Measurements from ENCODE around the gene UVRAG.

The UVRAG gene

GRCh38 chr11:76047231-76047630 is 232.2 kb downstream of the UVRAG start:
- no peaks in the 10 kb centered on the region for H3K27me3 ChIP-seq (replicated peaks)
- H3K27ac ChIP-seq, result no peak overlapping the region
- DNase-seq, result no peak
- no peak for TF ChIP-seq CTCF (IDR thresholded peaks at IDR 0.05; ENCODE audit: low read depth, low read length, missing control alignments)
- in situ Hi-C loops (cut with HindIII; ENCODE audit: low pct_ligation_motif_present, low sequenced_read_pairs), result no loop called here
- H3K36me3 ChIP-seq (replicated peaks), result no peaks in the 10 kb centered on the region
- no peak overlapping the region for H3K4me3 ChIP-seq (ENCODE audit: low read depth, low read length)

GRCh38 chr11:76047766-76048165 is 232.8 kb downstream of the UVRAG start:
- in situ Hi-C loops (cut with HindIII; ENCODE audit: low pct_ligation_motif_present, low sequenced_read_pairs), result no loop called here
- H3K27ac ChIP-seq, result no peak overlapping the region
- TF ChIP-seq CTCF (IDR thresholded peaks at IDR 0.05; ENCODE audit: low read depth, low read length, missing control alignments), result no peak

GRCh38 chr11:76048763-76049162 is 233.8 kb downstream of the UVRAG start:
- TF ChIP-seq CTCF (IDR thresholded peaks at IDR 0.05; ENCODE audit: low read depth, low read length, missing control alignments), result no peak
- Histone ChIP-seq H3K36me3 (replicated peaks) (no peaks in the 10 kb centered on the region), H3K27ac (no peak overlapping the region), H3K27me3 (replicated peaks) (no peaks in the 10 kb centered on the region), H3K4me3 (ENCODE audit: low read depth, low read length) (no peak overlapping the region)
- no peak for DNase-seq
- in situ Hi-C loops (cut with HindIII; ENCODE audit: low pct_ligation_motif_present, low sequenced_read_pairs), result no loop called here

More at GRCh38 chr11:76047766-76048165, 232.8 kb downstream of the UVRAG start:
- no peaks in the 10 kb centered on the region for H3K27me3 ChIP-seq (replicated peaks)
- no peak overlapping the region for H3K4me3 ChIP-seq (ENCODE audit: low read depth, low read length)
- H3K36me3 ChIP-seq (replicated peaks), result no peaks in the 10 kb centered on the region
- DNase-seq, result no peak

GRCh38 chr11:76049511-76049910 is 234.5 kb downstream of the UVRAG start:
- Histone ChIP-seq H3K27ac (no peak overlapping the region), H3K4me3 (ENCODE audit: low read depth, low read length) (no peak overlapping the region), H3K27me3 (replicated peaks) (no peaks in the 10 kb centered on the region), H3K36me3 (replicated peaks) (no peaks in the 10 kb centered on the region)
- TF ChIP-seq CTCF (IDR thresholded peaks at IDR 0.05; ENCODE audit: low read depth, low read length, missing control alignments), result no peak
- in situ Hi-C loops (cut with HindIII; ENCODE audit: low pct_ligation_motif_present, low sequenced_read_pairs), result no loop called here
- DNase-seq, result no peak

GRCh38 chr11:76051937-76052336 is 236.9 kb downstream of the UVRAG start:
- Histone ChIP-seq H3K36me3 (replicated peaks) (no peaks in the 10 kb centered on the region), H3K27me3 (replicated peaks) (no peaks in the 10 kb centered on the region), H3K27ac (no peak overlapping the region), H3K4me3 (ENCODE audit: low read depth, low read length) (no peak overlapping the region)
- DNase-seq, result no peak
- TF ChIP-seq CTCF (IDR thresholded peaks at IDR 0.05; ENCODE audit: low read depth, low read length, missing control alignments), result no peak
- in situ Hi-C loops (cut with HindIII; ENCODE audit: low pct_ligation_motif_present, low sequenced_read_pairs), result no loop called here

GRCh38 chr11:76054330-76054729 is 239.3 kb downstream of the UVRAG start:
- no peak for DNase-seq
- H3K4me3 ChIP-seq (ENCODE audit: low read depth, low read length), result no peak overlapping the region
- TF ChIP-seq CTCF (IDR thresholded peaks at IDR 0.05; ENCODE audit: low read depth, low read length, missing control alignments), result no peak
- H3K36me3 ChIP-seq (replicated peaks), result no peaks in the 10 kb centered on the region
- in situ Hi-C loops (cut with HindIII; ENCODE audit: low pct_ligation_motif_present, low sequenced_read_pairs), result no loop called here
- H3K27me3 ChIP-seq (replicated peaks), result no peaks in the 10 kb centered on the region
- H3K27ac ChIP-seq, result no peak overlapping the region

Measured in brain microvascular endothelial cell (primary cell).